ENCODE data around the gene MTHFR.

- TF ChIP-seq TAF1 (IDR thresholded peaks at IDR 0.05; ENCODE audit: low read depth), result no peak
- TF ChIP-seq CTCF (IDR thresholded peaks at IDR 0.05; ENCODE audit: poor library complexity, severe bottlenecking), result no peak
- no peak for TF ChIP-seq EP300 (conservative IDR thresholded peaks at IDR 0.05; ENCODE audit: poor library complexity, severe bottlenecking)
- no peak for TF ChIP-seq SMC3 (conservative IDR thresholded peaks at IDR 0.05; ENCODE audit: poor library complexity)
- TF ChIP-seq EZH2 (IDR thresholded peaks at IDR 0.05; ENCODE audit: borderline replicate concordance, insufficient read depth, low read length, poor library complexity, severe bottlenecking), result no peak
- TF ChIP-seq MXI1 (conservative IDR thresholded peaks at IDR 0.05; ENCODE audit: poor library complexity, severe bottlenecking), result no peak
- no peak for TF ChIP-seq REST (IDR thresholded peaks at IDR 0.05; ENCODE audit: borderline replicate concordance)
- TF ChIP-seq POLR2AphosphoS5 (IDR thresholded peaks at IDR 0.05), result no peak
Measured at GRCh38 chr1:11787251-11787803, 18.4 kb downstream of the MTHFR start.

Data from neural cell (in vitro differentiated cells).